Measurements from ENCODE around the gene PTPN4.

PTPN4 gene

GRCh38 chr2:119759451-119760236 lies at the start of gene PTPN4:
Gene PTPN4 (plus strand): TSS chr2:119759922. CDS start chr2:119809854, 49,932 bp downstream.
- peak; percentile 96 for DNase-seq (ENCODE audit: low spot score)
- no peak for TF ChIP-seq CTCF (IDR thresholded peaks at IDR 0.05; ENCODE audit: extremely low read depth, insufficient read depth, missing control alignments)
- in situ Hi-C loops (cut with MboI; ENCODE audit: low pct_unique_long_range_greater_than_20kb, low sequenced_read_pairs, unreplicated experiment) = loop anchor here (10.0 kb wide), 1 partner anchor 415 kb away; no protein-coding TSS in a partner anchor

- no peak for DNase-seq (ENCODE audit: low spot score)
- in situ Hi-C loops (cut with MboI; ENCODE audit: low pct_unique_long_range_greater_than_20kb, low sequenced_read_pairs, unreplicated experiment) = no loop called here
- TF ChIP-seq CTCF (IDR thresholded peaks at IDR 0.05; ENCODE audit: extremely low read depth, insufficient read depth, missing control alignments) = no peak
Observed at GRCh38 chr2:119710281-119710680, 49.4 kb upstream of the PTPN4 start.

- no peak for TF ChIP-seq CTCF (IDR thresholded peaks at IDR 0.05; ENCODE audit: extremely low read depth, insufficient read depth, missing control alignments)
- no peak for DNase-seq (ENCODE audit: low spot score)
- in situ Hi-C loops (cut with MboI; ENCODE audit: low pct_unique_long_range_greater_than_20kb, low sequenced_read_pairs, unreplicated experiment) = no loop called here
Observed at GRCh38 chr2:119711352-119711751, 48.4 kb upstream of the PTPN4 start.

GRCh38 chr2:119712571-119712970 lies 47.2 kb upstream of the PTPN4 start:
- in situ Hi-C loops (cut with MboI; ENCODE audit: low pct_unique_long_range_greater_than_20kb, low sequenced_read_pairs, unreplicated experiment) = no loop called here
- TF ChIP-seq CTCF (IDR thresholded peaks at IDR 0.05; ENCODE audit: extremely low read depth, insufficient read depth, missing control alignments) = no peak
- DNase-seq (ENCODE audit: low spot score) = no peak

- in situ Hi-C loops (cut with MboI; ENCODE audit: low pct_unique_long_range_greater_than_20kb, low sequenced_read_pairs, unreplicated experiment) = no loop called here
- TF ChIP-seq CTCF (IDR thresholded peaks at IDR 0.05; ENCODE audit: extremely low read depth, insufficient read depth, missing control alignments) = no peak
- DNase-seq (ENCODE audit: low spot score) = no peak
Observed at GRCh38 chr2:119713819-119714490, 45.8 kb upstream of the PTPN4 start.

- no peak for DNase-seq (ENCODE audit: low spot score)
- in situ Hi-C loops (cut with MboI; ENCODE audit: low pct_unique_long_range_greater_than_20kb, low sequenced_read_pairs, unreplicated experiment) = no loop called here
- TF ChIP-seq CTCF (IDR thresholded peaks at IDR 0.05; ENCODE audit: extremely low read depth, insufficient read depth, missing control alignments) = no peak
Observed at GRCh38 chr2:119715409-119716283, 44.1 kb upstream of the PTPN4 start.

Data from GM13977 (cell line).